T1000 (cell line): ENCODE results near the gene KCTD19.
A peak's percentile ranks its signal among the peaks of the same experiment; 100 is the strongest.
"Not testable (repeated sequence)": the region's sequence is repeated elsewhere in the genome, so short reads cannot be mapped to it uniquely, and the experiment has no call there.

ENCODE experiments used
- DNase-seq: peaks from one replicate; lab custom pipeline; 2025; ENCODE audit warnings: mixed read lengths; lab: John Stamatoyannopoulos, UW

Gene KCTD19

DNA sequence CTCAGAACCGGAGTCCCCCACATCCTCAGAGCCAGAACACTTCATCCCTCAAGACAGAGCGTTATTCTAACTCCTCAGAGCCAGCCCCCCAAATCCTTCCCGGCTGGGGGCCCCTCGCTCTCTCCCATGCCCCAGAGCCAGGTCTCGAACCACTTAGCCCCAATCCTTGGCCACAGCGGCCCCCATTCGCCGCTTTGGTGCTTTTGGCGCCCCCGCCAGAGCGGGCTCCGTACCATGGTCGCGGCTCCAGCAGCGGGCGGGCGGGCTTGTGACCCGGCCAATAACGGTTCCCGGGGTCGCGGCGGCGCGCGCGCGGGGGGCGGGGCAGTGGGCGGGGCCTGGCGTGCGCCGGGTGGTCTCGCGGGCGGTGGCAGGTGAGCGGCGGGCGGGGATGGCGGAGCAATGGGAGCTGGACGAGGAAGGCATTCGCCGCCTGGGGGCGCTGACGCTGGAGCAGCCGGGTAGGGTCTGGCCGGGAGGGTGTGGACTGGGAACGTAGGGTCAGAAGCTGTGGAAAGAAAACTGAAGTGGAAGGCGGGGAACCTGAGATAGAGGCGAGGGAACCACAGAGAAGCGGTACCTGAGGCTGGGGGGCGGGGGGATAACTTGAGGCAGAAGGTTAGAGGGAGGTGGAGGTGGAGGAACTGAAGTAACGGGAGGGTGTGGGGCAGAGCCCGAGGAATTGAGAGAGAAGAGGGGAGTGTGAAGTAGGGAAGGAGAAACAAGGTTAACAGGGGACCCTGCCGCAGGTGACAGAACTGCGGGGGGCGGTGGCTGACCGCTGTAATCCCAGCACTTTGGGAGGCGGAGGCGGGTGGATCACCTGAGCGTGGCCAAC, at the start of gene KCTD19, which contains the start of gene LRRC36:
Gene KCTD19 (minus strand): TSS at position 270 of the 838 bp plus-strand sequence. CDS start 34 bp downstream, at position 236.
Gene LRRC36 (plus strand): TSS at position 344 of the 838 bp plus-strand sequence. CDS start 48 bp downstream, at position 392.
- peak; percentile 35 for DNase-seq

DNA sequence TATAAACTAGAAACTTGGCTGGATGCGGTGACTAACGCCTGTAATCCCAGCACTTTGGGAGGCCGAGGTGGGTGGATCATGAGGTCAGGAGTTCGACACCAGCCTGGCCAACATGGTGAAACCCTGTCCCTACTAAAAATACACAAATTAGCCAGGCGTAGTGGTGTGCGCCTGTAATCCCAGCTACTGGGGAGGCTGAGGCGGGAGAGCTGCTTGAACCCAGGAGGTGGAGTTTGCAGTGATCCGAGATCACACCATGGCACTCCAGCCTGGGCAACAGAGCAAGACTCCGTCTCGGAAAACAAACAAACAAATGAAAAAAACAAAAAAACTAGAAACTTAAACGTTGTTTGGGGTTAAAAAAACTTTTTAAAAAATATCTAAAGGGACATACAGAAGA, 49.5 kb upstream of the KCTD19 start:
- DNase-seq, result not testable (repeated sequence)

DNA sequence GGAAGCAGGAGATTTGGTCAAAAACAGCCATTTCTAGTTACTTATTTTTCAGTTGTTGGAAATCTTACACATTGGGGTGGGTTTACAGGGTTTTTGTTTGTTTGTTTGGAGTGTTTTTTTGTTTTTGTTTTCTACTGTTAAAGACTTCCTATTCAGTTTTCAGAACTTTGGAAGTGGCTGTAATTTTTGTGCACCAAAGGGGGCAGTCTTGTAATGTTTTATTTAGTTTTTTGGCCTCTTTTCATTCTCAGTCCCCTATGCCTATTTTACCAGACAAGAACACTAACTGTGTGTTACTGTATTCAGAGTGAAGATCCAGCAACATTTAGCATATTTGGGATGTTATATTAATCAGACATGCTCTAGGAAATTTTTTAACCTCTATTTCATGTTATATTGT, 46.1 kb upstream of the KCTD19 start:
- DNase-seq, result no peak

DNA sequence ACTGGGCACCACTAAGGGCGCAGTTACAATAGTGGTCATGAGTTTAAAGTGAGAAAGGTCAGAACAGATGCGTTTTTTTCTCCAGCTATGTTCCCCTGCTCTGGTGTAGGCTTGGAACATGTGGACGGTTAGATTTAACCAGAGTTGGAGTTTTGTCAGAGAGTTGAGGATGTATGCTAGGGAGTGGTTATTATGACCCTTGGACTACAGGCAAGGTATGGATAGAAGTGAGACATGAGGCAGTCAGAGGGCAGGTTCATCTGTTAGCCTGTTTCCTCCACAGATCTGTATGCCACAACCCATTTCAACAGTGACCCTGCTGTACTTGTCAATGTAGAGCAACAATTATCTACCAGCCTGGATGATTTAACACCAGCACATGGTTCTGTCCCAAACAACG, 44.1 kb upstream of the KCTD19 start:
- DNase-seq, result no peak

DNA sequence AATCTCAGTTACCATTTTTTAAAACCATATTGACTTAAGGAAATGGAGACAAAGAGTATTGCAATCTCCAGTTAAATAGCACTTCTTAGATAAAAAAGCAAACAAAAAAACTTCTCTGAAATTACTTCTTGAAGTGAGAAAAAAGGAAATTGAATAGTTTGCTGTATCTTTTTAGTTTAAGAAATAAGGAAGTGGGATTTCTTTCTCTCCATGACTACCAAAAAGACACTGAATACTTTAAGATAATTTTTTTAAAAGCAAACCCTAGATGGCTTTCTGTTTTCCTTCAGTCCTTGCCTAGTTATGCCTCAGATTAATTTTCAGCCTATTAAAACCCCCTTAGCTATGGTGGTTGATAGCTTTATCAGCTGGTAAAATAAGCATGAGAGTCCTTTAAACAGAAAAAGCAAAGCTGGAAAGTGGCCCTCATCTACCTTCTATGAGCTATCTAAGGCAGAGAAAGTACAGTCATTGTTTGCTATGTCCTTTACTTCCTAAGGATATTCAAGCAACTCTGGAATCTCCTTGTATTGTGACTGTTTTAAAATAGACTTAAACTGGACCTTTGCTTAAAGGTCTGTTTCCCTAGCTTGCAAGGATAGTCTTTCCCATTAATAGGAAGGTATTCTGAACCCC, 38.2 kb upstream of the KCTD19 start:
- DNase-seq, result no peak

DNA sequence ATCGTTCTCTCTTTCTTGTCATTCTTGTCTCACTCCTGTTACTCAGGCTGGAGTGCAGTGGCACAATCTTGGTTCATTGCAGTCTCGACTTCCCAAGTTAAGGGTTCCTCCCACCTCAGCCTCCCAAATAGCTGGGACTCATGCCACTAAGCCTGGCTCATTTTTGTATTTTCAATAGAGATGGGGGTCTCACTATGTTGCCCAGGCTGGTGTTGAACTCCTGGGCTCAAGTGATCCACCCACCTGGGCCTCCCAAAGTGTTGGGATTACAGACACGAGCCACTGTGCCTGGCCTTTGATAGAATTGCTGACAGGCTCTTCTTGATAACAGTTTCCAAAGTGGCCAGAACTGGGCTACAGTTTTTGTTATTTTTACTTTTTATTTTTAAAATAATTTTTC, 34.5 kb upstream of the KCTD19 start:
- DNase-seq, result no peak

DNA sequence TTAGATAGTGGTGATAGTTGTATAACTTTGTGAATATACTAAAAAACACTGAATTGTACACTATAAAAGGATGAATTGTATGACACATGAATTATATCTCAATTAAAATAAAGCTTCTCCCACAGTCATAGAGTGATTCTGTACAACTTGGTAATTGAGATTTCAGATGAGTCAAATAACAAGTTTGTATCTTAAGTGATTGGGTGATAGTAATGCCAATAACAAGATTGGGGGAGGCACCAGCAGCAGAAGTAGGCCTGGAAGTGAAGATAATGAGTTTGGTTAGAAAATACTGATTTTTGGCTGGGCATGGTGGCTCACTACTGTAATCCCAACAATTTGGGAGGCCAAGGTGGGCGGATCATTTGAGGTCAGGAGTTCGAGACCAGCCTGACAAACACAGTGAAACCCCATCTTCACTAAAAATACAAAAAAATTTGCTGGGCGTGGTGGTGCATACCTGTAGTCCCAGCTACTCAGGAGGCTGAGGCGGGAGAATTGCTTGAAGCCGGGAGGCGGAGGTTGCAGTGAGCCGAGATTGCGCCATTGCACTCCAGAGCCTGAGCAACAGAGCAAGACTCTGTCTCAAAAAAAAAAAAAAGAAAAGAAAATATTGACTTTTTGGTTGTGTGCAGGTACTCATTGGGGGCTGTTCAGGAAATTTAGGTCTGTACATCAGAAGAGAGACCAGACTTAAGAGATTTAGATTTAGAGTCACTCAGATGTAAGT, 33.2 kb upstream of the KCTD19 start:
- not testable (repeated sequence) for DNase-seq

DNA sequence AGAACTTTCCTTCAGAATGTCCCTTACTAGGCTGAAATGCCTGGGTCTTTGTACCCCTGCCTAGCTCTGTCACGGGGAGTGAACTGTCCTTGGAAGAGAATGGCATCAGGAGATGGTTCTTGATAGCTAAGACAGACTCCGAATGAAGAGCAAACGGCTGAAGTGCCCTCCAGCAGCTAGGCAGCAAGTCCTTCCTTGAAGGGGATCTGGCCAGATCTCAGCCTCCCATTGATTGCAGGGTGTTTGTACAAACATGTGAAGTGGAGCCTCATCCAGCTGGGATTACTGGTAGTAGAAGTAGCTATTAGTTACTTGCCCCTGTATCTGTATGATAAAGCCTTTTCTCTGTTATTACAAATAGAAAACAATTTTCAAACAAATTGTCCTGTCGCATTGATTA, 31.0 kb upstream of the KCTD19 start:
- DNase-seq, result no peak

DNA sequence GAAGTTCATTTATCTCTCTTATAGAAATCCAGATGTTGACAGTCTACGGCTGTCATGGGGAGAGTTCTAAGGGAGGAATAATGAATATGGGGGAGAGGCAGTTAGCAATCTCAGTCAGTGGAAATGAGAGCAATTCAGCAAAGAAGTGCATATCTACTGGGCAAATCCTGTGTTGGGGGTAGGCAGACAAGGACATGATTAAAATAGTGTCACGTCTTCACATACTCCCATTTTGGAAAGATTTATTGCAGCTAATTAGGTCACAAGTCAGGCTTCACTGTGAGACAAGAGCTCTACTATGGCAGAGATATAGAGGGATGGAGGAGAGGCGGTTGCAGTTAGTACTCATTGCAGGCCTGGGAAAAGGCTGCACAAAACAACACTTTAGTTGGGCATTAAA, 29.9 kb upstream of the KCTD19 start:
- DNase-seq, result no peak

DNA sequence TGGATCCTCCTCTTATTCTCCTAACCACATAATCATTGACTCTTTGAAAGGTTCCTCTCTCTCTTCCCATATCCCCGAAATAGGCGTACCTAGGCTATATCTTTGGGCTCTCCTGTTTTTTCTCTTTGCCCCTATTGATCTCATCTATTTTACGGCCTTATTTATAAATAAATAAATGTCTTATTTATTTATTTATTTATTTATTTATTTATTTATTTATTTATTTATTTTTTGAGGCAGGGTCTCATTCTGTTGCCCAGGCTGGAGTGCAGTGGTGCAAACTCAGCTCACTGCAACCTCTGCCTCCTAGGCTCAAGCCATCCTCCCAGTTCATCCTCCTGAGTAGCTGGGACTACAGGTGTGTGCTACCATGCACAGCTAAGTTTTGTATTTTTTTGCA, 25.9 kb upstream of the KCTD19 start:
- not testable (repeated sequence) for DNase-seq

DNA sequence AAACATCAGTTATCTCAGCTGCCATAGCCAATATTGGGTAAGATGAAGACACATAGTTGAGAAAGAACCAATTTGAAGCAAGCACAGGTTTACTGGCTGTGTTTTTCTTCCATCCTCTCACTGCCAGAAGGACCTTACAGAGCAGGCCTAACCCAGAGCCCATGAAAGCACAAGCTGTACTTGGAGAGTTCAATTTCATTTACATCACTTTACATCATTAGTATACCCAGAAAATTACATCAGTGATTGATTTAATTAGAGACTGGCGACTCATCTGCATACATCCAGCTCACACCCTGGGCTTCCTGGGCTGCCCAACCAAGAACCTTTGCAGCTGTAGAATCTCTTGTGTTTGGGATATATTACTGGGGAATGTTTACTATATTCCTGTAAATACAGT, 23.8 kb upstream of the KCTD19 start:
- DNase-seq, result no peak

DNA sequence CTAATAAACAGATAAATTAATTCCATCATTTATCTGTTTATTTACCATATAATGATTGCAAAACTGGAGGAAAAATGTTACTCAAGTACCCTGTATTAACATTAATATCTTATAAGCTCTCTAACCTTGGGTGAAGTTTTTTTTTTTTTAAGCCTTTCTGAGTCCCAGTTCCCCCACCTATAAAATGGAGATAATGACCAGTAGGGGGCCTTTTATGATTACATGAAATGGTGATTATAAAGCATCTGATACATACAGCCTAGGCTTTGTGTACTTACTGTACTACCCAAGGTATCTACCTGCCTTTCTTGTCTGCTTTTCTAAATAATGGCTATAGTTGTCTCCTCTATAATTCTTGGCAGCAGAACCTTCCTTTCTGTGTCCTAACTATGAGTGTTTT, 22.6 kb upstream of the KCTD19 start:
- no peak for DNase-seq

DNA sequence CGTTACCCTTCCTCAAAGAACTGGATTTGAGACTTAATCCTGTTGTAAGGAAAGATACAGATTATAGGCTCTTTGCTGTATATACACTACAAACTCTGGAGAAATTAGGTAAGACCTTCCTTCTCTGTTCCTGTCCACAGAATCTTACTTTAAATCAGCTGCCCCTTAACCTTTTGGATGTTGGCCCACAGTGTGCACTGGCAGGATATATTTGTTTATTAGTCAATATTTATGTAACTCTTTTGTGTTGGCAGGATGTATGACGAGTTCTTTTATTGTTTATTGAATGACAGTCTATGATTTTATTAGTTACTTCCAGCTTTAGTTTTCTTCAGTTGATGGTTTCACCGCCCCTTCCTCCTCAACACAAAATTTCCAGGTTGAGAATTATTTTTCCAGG, 19.8 kb upstream of the KCTD19 start:
- no peak for DNase-seq

DNA sequence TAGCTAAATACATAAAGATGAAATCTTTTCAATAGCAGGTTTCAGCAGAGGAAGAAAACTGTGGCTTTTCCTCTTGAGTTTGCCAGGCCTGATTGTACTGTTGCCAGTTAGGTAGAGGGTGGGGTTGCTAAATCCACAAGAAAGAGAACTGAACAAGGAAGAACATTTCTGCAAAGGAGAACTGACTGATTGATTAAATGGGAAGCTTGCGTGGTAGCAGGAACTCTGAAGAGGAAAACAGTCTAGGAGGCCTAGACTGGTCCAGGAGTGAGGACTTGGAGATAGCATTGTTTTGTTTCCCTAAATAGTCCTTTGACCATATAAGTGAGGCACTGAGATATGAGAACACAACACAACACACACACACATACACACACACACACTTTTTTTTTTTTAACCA, 18.9 kb upstream of the KCTD19 start:
- no peak for DNase-seq

DNA sequence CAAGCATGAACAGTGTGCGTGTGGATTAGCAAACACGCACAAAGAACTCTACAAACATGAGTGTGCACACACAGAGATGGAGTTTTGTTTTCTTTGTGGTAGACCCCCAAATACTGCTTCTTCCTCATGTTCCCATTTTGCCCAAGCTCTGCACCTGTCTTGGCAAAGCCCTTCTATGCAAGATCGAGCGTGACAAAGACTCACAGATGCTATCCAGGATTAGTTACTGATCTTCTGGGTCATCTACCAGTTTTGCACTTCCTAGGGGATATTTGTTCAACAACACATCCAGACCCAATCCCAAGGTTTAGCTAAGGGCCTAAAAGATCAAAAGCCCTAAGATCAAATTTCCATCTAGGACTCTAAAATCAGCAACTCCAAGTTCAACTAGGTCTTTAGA, 16.1 kb upstream of the KCTD19 start:
- DNase-seq, result no peak

DNA sequence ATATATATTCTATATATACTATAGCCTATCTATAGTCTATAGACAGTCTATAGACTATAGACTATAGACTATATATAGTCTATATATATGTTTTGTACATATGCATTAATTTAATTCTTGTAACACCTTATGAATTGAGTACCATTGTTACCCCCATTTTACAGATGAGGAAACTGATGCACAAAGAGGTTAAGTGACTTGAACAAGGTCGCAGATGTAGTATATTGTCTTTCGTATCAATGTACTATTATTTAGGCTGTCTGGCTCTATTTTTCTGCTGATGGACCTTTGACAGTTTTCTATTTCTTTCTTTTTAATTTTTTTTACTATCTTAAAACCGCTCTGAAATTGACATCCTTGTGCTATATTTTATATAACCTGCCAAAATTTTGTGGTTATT, 14.7 kb upstream of the KCTD19 start:
- DNase-seq, result no peak

DNA sequence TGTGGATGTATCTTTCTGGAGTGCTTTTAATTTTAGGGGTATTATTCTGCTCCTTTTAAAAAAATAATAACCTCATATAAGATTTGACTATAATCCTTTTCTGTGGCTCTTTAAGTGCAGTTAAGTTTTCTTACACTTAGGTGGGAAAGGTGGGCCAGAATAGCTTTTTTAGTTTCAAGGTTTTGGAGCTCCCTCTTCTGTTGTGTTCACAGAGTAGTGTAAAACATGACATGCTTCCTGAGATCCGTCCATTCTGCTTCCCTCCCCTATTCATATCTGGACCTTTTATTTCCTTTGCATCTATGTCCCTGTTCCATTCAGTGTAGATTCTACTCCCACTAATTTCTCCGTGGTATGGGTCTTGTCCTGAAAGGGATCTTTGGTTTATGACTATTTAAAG, 12.9 kb upstream of the KCTD19 start:
- DNase-seq, result no peak

DNA sequence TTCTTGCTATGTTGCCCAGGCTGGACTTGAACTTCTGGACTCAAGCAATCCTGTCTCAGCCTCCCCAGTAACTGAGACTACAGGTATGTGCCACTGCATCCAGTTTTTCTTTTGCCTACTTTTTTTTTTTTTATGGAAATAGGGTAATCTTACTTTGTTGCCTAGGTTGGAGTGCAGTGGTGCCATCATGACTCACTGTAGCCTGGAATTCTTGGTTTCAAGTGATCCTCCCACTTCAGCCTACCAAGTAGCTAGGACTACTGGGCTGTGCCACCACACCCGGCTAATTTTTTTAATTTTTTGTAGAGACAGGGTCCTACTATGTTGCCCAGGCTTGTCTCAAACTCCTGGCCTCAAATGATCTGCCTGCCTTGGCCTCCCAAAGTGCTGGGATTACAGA, 10.1 kb upstream of the KCTD19 start:
- no peak for DNase-seq

DNA sequence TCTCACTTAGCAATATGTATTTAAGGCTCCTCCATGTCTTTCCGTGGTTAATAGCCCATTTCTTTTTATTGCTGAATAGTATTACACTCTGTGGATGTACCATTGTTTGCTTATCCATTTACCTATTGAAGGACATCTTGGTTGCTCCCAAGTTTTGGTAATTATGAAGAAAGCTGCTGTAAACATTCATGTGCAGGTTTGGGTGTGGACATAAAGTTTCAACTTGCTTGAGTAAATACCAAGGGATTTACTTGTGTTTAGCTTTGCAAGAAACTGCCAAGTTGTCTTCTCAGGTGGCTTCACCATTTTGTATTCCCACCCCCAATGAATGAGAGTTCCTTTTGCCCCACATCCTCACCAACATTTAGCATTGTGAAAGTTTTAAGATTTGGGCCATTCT, 9.6 kb upstream of the KCTD19 start:
- no peak for DNase-seq

DNA sequence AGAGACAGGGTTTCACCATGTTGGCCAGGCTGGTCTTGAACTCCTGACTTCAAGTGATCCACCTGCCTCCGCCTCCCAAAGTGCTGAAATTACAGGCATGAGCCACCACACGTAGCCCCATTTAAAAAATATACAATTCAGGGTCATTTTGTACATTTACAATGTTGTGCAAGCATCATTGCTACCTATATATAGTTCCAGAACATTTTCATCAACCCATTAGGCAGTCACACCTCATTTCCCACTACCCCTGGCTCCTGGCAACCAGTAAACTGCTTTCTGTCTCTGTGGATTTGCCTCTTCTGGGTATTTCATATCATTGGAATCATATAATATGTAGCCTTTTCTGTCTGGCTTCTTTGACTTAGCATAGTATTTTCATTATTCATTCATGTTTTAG, 6.8 kb upstream of the KCTD19 start:
- no peak for DNase-seq

DNA sequence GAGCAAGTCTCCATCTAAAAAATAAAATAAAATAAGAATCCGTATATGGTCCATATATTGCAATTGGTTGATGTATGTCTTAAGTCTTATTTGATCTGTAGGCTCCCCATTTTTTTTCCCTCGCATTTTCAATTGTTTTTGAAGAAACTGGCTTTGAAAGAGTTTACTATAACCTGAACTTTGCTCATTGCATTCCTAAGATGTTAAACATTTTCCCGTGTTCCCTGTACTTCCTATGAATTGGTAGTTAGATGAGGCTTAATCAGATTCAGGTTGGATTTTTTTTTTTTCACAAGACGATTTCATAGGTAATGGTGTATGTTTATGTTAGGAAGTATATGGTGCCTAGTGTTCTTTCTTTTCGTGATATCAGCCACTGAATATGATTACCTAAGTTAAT, 3.4 kb upstream of the KCTD19 start:
- no peak for DNase-seq

DNA sequence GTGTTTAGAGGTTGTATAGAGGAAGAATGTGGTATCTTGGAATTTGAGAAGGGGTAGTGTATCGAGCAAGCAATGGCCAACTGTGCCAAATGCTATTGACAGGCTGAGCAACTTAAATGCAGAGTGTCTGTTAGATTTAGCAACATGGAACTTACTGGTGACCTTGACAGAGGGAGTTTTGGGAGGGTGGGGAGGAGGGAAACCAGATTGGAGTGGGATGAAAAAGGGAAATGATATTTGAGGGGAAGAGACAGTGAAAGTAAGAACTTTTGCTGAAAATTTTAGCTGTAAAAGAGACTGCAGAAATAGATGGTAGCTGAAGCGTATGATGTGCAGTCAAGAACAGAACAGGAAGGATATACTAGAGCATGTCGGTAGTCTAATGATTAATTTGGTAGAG, 1.2 kb upstream of the KCTD19 start:
- DNase-seq, result no peak

DNA sequence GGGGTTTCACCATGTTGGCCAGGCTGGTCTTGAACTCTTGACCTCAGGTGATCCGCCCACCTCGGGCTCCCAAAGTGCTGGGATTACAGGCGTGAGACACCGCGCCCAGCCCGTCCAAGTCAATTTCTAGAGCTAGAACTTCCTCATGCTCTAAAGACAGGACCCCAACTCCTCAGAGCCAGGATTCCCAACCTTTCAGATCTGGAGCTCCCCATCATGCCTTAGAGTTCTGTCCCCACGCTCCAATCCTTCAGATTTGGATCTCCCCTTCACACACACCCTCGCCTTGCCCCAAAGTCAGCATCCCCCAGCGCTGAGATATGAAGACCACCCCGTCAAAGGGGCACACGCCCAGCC, 448 bp downstream of the KCTD19 start:
- DNase-seq, result no peak
